Activated naive CD4-positive, alpha-beta T cell treated with anti-CD3 and anti-CD28 coated beads, Interleukin-2, amount 50 U/mL, for 16 hours (primary cell): ENCODE measurements around the gene SLC5A2.
"Not testable (repeated sequence)": the region's sequence is repeated elsewhere in the genome, so short reads cannot be mapped to it uniquely, and the experiment has no call there.

ENCODE experiments used
- DNase-seq: peaks from one replicate; pipeline ENCODE4 v3.0.0-alpha.2; 2020

Gene SLC5A2

GRCh38 chr16:31501966-31502348 is 19.0 kb downstream of the SLC5A2 start:
- no peak for DNase-seq

- DNase-seq, result no peak
Observed at GRCh38 chr16:31502981-31503380, 20.1 kb downstream of the SLC5A2 start.

GRCh38 chr16:31503555-31503954 is 20.6 kb downstream of the SLC5A2 start:
- not testable (repeated sequence) for DNase-seq

GRCh38 chr16:31504159-31504558 is 21.2 kb downstream of the SLC5A2 start:
- no peak for DNase-seq

GRCh38 chr16:31505483-31505882 is 22.6 kb downstream of the SLC5A2 start:
- no peak for DNase-seq

- DNase-seq, result no peak
Observed at GRCh38 chr16:31507617-31507928, 24.6 kb downstream of the SLC5A2 start.

- DNase-seq, result peak; percentile 87
Observed at GRCh38 chr16:31507929-31508705, 25.2 kb downstream of the SLC5A2 start, which contains the start of gene RUSF1. Gene RUSF1, minus strand, starts transcription at chr16:31508391. Its CDS starts 18 bp downstream, at chr16:31508373.

- DNase-seq, result no peak
Observed at GRCh38 chr16:31508706-31509195, 25.8 kb downstream of the SLC5A2 start.

- DNase-seq, result no peak
Observed at GRCh38 chr16:31513126-31513525, 30.2 kb downstream of the SLC5A2 start.

GRCh38 chr16:31513884-31514283 is 31.0 kb downstream of the SLC5A2 start:
- no peak for DNase-seq

GRCh38 chr16:31517800-31518402 is 35.0 kb downstream of the SLC5A2 start:
- DNase-seq, result no peak

GRCh38 chr16:31519759-31520431 is 37.0 kb downstream of the SLC5A2 start:
- no peak for DNase-seq

- no peak for DNase-seq
Observed at GRCh38 chr16:31521368-31521767, 38.4 kb downstream of the SLC5A2 start.

GRCh38 chr16:31522071-31522470 is 39.1 kb downstream of the SLC5A2 start:
- DNase-seq, result no peak

GRCh38 chr16:31523768-31524167 is 40.8 kb downstream of the SLC5A2 start:
- DNase-seq, result not testable (repeated sequence)

GRCh38 chr16:31525113-31525512 is 42.2 kb downstream of the SLC5A2 start:
- DNase-seq, result no peak

GRCh38 chr16:31527734-31528274 is 44.9 kb downstream of the SLC5A2 start, which contains the start of gene AHSP:
Gene AHSP, plus strand, starts transcription at chr16:31527900. Its CDS starts 240 bp downstream, at chr16:31528140.
- no peak for DNase-seq

GRCh38 chr16:31528523-31529107 is 45.7 kb downstream of the SLC5A2 start:
- no peak for DNase-seq

GRCh38 chr16:31529108-31529936 is 46.4 kb downstream of the SLC5A2 start:
- DNase-seq, result peak; percentile 24

GRCh38 chr16:31529937-31530312 is 47.0 kb downstream of the SLC5A2 start:
- no peak for DNase-seq

- no peak for DNase-seq
Observed at GRCh38 chr16:31530405-31530804, 47.5 kb downstream of the SLC5A2 start.

GRCh38 chr16:31531096-31531495 is 48.2 kb downstream of the SLC5A2 start:
- no peak for DNase-seq
